ENCODE results near the gene KCTD5.
"Not testable (repeated sequence)": the region's sequence is repeated elsewhere in the genome, so short reads cannot be mapped to it uniquely, and the experiment has no call there.

Gene KCTD5

DNA sequence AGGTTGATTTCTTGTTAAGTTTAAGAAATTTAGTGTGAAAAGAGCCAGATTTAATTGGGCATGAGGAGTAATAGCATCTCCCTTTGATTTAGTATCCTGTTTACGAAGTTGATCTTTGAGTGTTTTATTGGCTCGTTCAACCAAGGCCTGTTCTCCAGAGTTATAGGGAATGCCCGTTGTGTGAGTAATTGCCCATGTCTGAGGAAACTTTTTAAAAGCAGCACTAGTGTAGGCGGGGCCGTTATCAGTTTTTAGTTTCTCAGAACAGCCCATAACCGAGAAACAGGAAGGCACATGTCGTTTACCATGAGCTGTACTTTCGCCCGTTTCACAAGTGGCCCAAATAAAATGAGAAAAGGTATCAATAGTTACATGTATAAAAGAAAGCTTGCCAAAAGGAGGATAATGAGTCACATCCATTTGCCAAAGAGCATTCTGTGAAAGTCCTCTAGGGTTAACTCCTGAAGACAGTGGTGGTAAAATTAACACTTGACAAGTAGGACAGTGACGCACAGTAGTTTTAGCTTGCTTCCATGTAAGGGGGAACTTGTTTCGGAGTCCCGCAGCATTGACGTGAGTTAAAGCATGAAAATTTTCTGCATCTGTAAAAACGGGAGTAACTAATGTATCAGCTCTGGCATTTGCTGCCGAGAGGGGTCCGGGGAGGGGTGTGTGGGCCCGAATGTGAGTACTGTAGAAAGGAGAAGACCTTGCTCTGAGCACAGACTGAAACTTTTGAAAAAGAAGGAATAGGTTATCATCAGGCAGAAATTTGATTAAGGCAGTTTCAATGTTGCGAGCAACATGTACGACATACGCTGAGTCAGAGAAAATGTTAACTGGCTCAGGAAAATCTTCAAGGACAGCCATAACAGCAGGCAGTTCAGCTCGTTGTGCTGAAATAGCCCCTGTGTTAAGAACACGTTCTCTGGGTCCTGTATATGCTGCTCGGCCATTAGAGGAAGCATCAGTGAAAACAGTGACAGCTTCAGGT is 18.5 kb upstream of the KCTD5 start:
- H3K27ac Mint-ChIP-seq = peak overlapping the region; percentile 61
- peaks cover 66% of the 10 kb centered on the region for H3K36me3 Mint-ChIP-seq (ENCODE audit: low read depth)
- H3K4me1 Mint-ChIP-seq (ENCODE audit: low read depth) = peaks cover 35% of the 10 kb centered on the region
- peak overlapping the region; percentile 32 for H3K4me3 Mint-ChIP-seq
- peaks cover 9% of the 10 kb centered on the region for H3K27me3 Mint-ChIP-seq
- intact Hi-C loops (cut with micrococcal nuclease) = no loop called here
- no peaks in the 10 kb centered on the region for H3K9me3 Mint-ChIP-seq

DNA sequence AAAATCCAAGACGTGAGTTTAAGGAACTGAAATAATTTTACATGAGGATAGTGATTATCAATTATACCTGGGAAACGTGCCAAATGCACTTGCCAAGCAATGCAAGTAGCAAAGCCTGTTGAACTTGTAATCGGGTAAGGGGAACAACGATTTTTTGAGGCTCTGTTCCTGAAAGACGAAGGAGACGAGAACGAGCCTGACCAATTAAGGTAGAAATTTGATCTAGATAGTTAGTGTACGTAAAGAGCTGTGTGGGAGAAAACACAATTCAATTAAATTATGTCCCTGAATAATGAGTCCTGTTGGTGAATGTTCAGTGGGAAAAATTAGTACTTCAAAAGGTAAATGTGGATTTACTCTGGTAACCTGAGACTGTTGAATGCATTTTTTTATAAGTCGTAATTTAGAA is 17.7 kb upstream of the KCTD5 start:
- H3K4me1 Mint-ChIP-seq (ENCODE audit: low read depth) = peaks cover 39% of the 10 kb centered on the region
- peak overlapping the region; percentile 61 for H3K27ac Mint-ChIP-seq
- H3K36me3 Mint-ChIP-seq (ENCODE audit: low read depth) = peaks cover 73% of the 10 kb centered on the region
- H3K4me3 Mint-ChIP-seq = no peak overlapping the region
- intact Hi-C loops (cut with micrococcal nuclease) = no loop called here
- peaks cover 8% of the 10 kb centered on the region for H3K27me3 Mint-ChIP-seq
- no peaks in the 10 kb centered on the region for H3K9me3 Mint-ChIP-seq

DNA sequence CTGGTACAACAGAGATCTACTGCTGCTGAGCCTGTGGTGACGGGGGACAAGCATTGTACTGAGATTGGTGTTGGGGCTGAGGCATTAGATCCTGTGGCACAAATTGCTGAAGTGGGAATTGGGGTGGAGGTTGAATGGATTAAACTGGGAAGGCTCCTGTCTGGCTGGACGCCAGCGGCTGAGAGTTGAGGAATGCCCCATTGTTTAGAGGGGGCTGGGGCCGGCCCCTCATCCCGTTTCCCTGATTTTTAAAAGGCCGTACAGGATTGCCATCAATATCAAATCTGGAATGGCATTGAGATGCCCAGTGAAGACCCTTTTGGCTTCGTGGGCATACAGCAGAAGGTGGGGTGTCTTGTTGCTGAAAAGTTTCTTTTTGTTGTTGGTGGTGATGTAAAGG is 15.7 kb upstream of the KCTD5 start:
- intact Hi-C loops (cut with micrococcal nuclease); H3K27ac Mint-ChIP-seq; H3K9me3 Mint-ChIP-seq; H3K27me3 Mint-ChIP-seq; H3K4me3 Mint-ChIP-seq: not testable (repeated sequence)
- H3K4me1 Mint-ChIP-seq (ENCODE audit: low read depth) = peaks cover 45% of the 10 kb centered on the region
- H3K36me3 Mint-ChIP-seq (ENCODE audit: low read depth) = peaks cover 80% of the 10 kb centered on the region

DNA sequence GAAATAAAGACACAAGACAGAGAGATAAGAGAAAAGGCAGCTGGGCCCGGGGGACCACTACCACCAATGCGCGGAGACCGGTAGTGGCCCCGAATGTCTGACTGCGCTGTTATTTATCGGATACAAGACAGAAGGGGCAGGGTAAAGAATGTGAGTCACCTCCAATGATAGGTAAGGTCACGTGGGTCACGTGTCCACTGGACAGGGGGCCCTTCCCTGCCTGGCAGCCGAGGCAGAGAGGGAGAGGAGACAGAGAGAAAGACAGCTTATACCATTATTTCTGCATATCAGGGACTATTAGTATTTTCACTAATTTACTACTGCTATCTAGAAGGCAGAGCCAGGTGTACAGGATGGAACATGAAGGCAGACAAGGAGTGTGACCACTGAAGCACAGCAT is 12.7 kb upstream of the KCTD5 start:
- H3K9me3 Mint-ChIP-seq; intact Hi-C loops (cut with micrococcal nuclease); H3K27ac Mint-ChIP-seq; H3K27me3 Mint-ChIP-seq: not testable (repeated sequence)
- Mint-ChIP-seq H3K36me3 (ENCODE audit: low read depth) (peaks cover 53% of the 10 kb centered on the region), H3K4me1 (ENCODE audit: low read depth) (peaks cover 50% of the 10 kb centered on the region), H3K4me3 (peak overlapping the region; percentile 18)

DNA sequence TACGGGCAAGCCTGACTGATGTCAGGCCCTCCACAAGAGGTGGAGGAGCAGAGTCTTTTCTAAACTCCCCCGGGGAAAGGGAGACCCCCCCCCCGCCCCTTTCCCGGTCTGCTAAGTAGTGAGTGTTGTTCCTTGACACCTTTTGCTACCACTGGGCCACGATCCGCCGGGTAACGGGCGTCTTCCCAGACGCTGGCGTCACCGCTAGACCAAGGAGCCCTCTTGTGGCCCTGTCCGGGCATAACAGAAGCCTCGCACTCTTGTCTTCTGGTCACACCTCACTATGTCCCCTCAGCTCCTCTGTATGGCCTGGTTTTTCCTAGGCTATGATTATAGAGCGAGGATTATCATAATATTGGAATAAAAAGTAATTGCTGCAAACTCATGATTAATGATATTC is 12.3 kb upstream of the KCTD5 start:
- Mint-ChIP-seq H3K4me3 (peak overlapping the region; percentile 18), H3K36me3 (ENCODE audit: low read depth) (peaks cover 50% of the 10 kb centered on the region), H3K4me1 (ENCODE audit: low read depth) (peaks cover 52% of the 10 kb centered on the region), H3K27ac (peak overlapping the region; percentile 25)
- H3K27me3 Mint-ChIP-seq; H3K9me3 Mint-ChIP-seq; intact Hi-C loops (cut with micrococcal nuclease): not testable (repeated sequence)

DNA sequence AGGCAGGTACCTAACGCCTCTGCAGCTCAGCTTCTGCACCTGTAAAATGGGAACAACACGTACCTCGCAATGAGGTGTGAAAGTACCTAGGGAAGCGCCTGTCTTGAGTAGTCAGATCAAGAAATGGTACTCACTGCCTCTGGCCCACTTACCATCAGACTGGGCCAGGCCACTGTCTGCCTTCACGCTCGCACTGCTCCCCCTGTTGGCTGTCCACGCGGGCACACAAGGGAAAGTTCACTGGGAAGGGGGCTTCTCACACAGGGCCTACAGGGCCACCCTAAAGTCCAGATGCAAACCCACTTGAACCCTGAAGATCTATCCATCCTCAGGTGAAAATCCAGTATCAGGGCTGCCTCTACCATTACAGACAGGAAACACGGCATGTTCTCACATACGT is 11.1 kb upstream of the KCTD5 start:
- Mint-ChIP-seq H3K4me1 (ENCODE audit: low read depth) (peaks cover 58% of the 10 kb centered on the region), H3K36me3 (ENCODE audit: low read depth) (peaks cover 47% of the 10 kb centered on the region)
- H3K27ac Mint-ChIP-seq; H3K9me3 Mint-ChIP-seq; H3K27me3 Mint-ChIP-seq; H3K4me3 Mint-ChIP-seq; intact Hi-C loops (cut with micrococcal nuclease): not testable (repeated sequence)

DNA sequence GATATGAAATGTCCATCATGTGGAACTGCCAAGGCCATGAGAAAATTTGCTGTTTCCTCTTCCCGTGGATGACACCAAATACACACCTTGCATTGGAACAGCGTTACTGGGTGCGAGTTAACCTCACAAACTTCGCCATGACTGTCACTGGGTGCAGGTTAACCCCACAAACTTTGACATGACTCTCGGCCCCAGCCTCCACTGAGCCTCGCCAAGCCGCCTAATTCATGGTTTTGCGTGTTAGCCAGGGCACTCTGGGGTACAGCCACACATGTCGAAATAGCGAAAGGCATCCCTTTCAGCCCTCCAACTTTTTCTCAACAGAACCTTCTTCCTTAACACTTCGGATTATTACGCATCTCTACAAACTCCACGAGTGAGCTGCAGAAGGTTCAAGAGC is 10.6 kb upstream of the KCTD5 start:
- peak overlapping the region; percentile 52 for H3K27ac Mint-ChIP-seq
- H3K27me3 Mint-ChIP-seq = no peaks in the 10 kb centered on the region
- peaks cover 41% of the 10 kb centered on the region for H3K36me3 Mint-ChIP-seq (ENCODE audit: low read depth)
- peak overlapping the region; percentile 68 for H3K4me3 Mint-ChIP-seq
- intact Hi-C loops (cut with micrococcal nuclease) = no loop called here
- no peaks in the 10 kb centered on the region for H3K9me3 Mint-ChIP-seq
- peaks cover 63% of the 10 kb centered on the region for H3K4me1 Mint-ChIP-seq (ENCODE audit: low read depth)

DNA sequence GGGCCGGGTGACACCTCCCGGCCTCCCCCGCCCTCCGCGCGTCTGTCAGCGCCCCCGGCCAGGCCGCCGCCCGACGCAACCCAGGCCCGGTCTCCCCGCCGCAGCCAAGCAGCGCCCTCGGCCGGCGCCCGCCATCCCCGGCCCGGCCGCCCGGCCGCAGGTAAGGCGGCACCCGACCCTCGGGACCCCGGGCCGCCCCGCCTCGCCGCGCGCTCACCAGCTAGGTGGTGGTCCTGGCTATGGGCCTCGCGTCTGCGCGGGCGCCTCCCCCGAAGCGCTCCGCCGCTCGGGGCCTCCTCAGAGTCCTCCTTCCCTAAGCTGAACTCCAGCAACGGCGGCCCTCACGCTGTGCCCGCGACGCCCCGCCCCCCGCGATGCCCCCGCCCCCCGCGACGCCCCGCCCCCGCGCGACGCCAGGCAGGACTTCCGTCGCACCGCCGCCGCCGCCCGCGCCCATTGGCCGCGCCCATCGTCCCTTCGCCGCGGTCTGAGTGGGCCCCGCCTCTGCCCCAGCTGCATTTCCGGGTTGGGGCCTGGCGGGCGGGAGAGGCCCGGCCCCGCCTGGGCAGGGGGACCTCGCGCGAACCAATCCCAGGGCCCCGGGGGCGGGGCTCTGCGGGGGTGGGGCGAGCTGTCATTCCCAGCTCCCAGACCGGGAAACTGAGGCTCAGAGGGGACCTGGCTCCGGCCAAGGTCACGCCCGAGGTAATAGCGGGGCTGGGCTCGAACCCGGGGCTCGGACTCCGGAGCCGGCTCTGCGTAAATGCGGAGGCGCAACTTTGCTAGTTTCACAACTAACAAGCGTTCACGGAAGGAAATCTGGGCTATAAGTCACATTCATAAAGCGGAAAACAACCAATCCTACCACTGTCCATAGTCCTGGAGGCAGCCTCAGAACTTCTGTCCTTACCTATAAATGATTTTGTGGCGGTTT is 9.0 kb upstream of the KCTD5 start:
- no peaks in the 10 kb centered on the region for H3K27me3 Mint-ChIP-seq
- peaks cover 25% of the 10 kb centered on the region for H3K36me3 Mint-ChIP-seq (ENCODE audit: low read depth)
- H3K4me1 Mint-ChIP-seq (ENCODE audit: low read depth) = peaks cover 63% of the 10 kb centered on the region
- intact Hi-C loops (cut with micrococcal nuclease) = no loop called here
- H3K4me3 Mint-ChIP-seq = peak overlapping the region; percentile 79
- H3K9me3 Mint-ChIP-seq = no peaks in the 10 kb centered on the region
- H3K27ac Mint-ChIP-seq = peak overlapping the region; percentile 86

DNA sequence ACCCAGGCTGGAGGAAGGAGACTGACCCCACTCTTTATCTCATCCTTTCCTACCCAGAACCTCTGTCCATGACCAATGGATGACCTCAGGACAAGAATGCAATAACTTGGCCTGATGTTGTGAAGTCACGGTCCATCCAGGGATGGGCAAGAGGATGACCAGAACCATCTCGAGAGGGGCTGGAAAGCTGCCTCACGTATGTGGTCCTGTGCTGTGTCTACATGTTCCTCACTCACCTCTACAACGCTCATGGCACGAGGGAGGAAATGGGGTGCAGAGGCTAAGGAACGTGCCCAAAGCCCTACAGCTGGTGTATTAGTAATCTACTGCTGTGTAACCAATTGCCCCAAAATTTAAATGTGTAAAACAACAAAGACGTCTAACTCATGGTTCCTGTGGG is 7.3 kb upstream of the KCTD5 start:
- no peaks in the 10 kb centered on the region for H3K9me3 Mint-ChIP-seq
- H3K4me3 Mint-ChIP-seq = no peak overlapping the region
- H3K4me1 Mint-ChIP-seq (ENCODE audit: low read depth) = peaks cover 49% of the 10 kb centered on the region
- peak overlapping the region; percentile 86 for H3K27ac Mint-ChIP-seq
- H3K27me3 Mint-ChIP-seq = no peaks in the 10 kb centered on the region
- peaks cover 12% of the 10 kb centered on the region for H3K36me3 Mint-ChIP-seq (ENCODE audit: low read depth)
- intact Hi-C loops (cut with micrococcal nuclease) = no loop called here

DNA sequence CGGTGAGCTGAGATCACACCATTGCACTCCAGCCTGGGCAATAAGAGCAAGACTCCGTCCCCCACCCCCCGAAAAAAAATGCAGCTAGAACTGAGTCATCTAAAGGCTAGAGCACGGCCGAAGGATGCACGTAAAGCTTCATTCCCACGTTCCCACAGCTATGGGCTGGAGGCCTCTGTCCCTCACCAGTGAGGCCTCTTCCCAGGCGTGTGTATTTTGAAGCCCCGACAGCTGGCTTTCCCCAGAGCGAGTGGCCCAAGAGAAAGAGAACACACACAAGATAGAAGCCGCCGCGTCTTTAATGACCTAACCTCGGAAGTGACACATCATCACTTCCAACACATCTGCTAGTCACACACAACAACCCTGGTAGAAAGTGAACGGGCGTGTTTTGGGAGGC is 6.6 kb upstream of the KCTD5 start:
- H3K9me3 Mint-ChIP-seq = no peaks in the 10 kb centered on the region
- peaks cover 42% of the 10 kb centered on the region for H3K4me1 Mint-ChIP-seq (ENCODE audit: low read depth)
- intact Hi-C loops (cut with micrococcal nuclease) = no loop called here
- no peak overlapping the region for H3K27ac Mint-ChIP-seq
- no peak overlapping the region for H3K4me3 Mint-ChIP-seq
- H3K36me3 Mint-ChIP-seq (ENCODE audit: low read depth) = peaks cover 13% of the 10 kb centered on the region
- no peaks in the 10 kb centered on the region for H3K27me3 Mint-ChIP-seq

DNA sequence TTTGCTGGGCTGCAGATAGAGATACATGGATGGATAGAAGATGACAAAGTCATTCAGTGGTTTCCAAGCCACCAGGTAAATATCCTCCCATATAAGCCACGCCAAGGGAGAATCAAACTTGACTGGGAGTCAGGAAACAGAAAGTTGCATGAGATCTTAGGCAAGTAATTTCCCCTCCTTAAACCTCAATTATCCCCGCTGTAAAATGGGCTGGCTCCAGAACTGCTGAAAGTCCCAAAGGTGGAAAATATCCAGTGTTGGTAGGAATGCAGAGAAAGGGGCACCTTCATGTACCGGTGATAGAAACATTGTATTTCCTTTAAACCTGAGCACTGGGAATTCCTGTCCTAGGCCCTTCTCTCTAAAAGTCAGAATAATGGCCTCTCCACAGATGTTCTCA is 5.4 kb upstream of the KCTD5 start:
- H3K4me1 Mint-ChIP-seq (ENCODE audit: low read depth) = peaks cover 33% of the 10 kb centered on the region
- H3K36me3 Mint-ChIP-seq (ENCODE audit: low read depth); H3K27ac Mint-ChIP-seq; H3K27me3 Mint-ChIP-seq; intact Hi-C loops (cut with micrococcal nuclease); H3K9me3 Mint-ChIP-seq; H3K4me3 Mint-ChIP-seq: not testable (repeated sequence)

DNA sequence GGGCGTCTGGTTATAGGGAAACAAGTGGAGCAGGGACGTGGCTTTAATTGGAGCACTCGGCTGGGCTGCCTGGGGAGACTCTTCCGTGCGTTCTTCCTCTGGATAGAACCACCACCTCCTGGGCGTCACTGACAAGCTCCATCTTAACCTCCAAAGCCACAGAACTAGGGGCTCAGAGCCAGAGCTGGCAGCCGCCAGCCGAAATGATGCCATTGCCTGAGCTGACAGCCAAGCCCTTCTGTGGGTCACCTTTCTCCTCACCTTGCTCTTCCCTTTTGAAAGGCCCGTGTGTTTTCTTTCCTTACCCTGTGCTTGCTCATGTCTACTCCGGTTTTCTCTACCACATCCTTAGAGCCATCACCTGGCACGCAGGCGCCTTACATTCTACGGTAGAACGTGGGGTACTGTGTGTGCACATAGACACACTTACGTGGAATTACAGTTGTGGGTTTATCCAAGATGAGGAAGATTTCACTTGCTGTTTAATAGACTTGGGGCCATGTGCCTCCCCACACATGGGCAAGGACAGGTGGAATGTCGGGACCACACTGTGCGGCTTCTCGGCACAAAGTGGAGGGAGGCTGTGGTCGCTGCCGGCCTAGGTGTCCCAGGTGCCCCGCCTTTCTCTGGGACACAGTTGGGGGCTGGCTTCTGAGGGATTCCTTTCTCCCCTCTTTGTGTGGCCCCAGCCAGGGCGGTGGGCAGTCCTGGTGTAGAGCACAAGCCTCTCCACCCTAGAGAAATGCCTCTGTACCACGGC is 3.9 kb upstream of the KCTD5 start:
- intact Hi-C loops (cut with micrococcal nuclease); H3K9me3 Mint-ChIP-seq; H3K27ac Mint-ChIP-seq: not testable (repeated sequence)

DNA sequence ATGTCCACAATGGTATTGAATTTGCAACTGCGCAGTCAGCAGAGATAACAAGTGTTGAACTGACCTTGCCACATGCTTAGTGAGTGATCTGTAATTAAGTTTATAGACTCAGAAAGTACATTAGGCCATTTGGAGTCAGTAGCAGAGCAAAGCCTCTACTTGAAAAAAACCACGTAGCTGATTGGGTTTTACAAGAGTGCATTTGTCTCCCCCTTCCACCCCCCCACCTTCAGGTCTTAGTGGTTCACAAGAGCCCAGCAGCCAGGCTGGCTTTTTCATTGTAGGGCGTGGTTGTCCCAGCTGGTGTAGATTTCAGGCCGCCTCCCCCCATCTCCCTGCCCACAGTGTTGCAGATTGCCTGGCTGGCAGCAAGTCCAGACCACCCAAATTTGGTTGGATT is 2.4 kb upstream of the KCTD5 start:
- H3K9me3 Mint-ChIP-seq; H3K4me3 Mint-ChIP-seq; H3K27ac Mint-ChIP-seq; H3K27me3 Mint-ChIP-seq; intact Hi-C loops (cut with micrococcal nuclease): not testable (repeated sequence)
- Mint-ChIP-seq H3K4me1 (ENCODE audit: low read depth) (peaks cover 17% of the 10 kb centered on the region), H3K36me3 (ENCODE audit: low read depth) (peaks cover 19% of the 10 kb centered on the region)

More for the DNA sequence above, 3.9 kb upstream of the KCTD5 start:
- H3K27me3 Mint-ChIP-seq, H3K4me3 Mint-ChIP-seq: not testable (repeated sequence)
- Mint-ChIP-seq H3K36me3 (ENCODE audit: low read depth) (peaks cover 19% of the 10 kb centered on the region), H3K4me1 (ENCODE audit: low read depth) (peaks cover 25% of the 10 kb centered on the region)

All from dendritic cell treated with granulocyte-macrophage colony-stimulating factor and Interleukin-4, amounts not matched to agents 40 ng/mL and 50 ng/mL, for 4 days (primary cell).